Mammary epithelial cell (primary cell): ENCODE data around the gene ABCC12.

Experiments used
- EZH2 ChIP-seq: IDR thresholded peaks from 2 replicates; pipeline ENCODE4 v1.6.1; 2012; ENCODE audit warnings: low read length, inconsistent platforms, borderline replicate concordance
- TF ChIP-seq, protein P1 (sequence below), 2 donors: IDR thresholded peaks in 1 of 2; conservative IDR thresholded peaks in 1 of 2; 2 replicates each; pipeline ENCODE4 v1.5.1; 2011 to 2012; ENCODE audit warnings: inconsistent platforms in 2 of 2, low read length in 2 of 2, mild to moderate bottlenecking in 2 of 2, control low read depth in 1 of 2, low read depth in 1 of 2; ENCODE audit not compliant: insufficient read depth in 1 of 2; ENCODE audit errors: extremely low read depth in 1 of 2

DNA sequence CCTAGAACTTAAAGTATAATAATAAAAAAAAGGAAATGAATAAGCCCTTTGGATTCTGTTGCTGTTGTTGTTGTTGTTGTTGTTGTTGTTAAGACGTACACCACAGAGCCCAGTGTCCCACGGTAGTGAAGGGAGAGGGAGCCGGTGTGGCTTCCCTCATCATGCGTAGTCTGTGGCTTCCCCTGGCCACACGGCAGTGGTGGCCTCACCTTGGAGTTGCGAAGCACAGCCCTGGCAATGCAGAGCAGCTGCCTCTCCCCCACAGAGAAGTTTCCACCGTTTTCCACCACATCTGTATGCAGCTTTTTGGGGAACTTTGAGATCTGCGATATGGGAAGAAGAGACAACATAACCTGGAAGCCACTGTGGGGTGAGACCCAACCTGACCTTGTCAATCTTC, 14.1 kb upstream of the ABCC12 start:
- TF ChIP-seq, protein P1, sequence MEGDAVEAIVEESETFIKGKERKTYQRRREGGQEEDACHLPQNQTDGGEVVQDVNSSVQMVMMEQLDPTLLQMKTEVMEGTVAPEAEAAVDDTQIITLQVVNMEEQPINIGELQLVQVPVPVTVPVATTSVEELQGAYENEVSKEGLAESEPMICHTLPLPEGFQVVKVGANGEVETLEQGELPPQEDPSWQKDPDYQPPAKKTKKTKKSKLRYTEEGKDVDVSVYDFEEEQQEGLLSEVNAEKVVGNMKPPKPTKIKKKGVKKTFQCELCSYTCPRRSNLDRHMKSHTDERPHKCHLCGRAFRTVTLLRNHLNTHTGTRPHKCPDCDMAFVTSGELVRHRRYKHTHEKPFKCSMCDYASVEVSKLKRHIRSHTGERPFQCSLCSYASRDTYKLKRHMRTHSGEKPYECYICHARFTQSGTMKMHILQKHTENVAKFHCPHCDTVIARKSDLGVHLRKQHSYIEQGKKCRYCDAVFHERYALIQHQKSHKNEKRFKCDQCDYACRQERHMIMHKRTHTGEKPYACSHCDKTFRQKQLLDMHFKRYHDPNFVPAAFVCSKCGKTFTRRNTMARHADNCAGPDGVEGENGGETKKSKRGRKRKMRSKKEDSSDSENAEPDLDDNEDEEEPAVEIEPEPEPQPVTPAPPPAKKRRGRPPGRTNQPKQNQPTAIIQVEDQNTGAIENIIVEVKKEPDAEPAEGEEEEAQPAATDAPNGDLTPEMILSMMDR (conservative IDR thresholded peaks at IDR 0.05 in 1 of 2, IDR thresholded peaks at IDR 0.05 in 1 of 2; ENCODE audit: extremely low read depth in 1 of 2, insufficient read depth in 1 of 2, low read depth in 1 of 2, low read length in 2 of 2), result no peak
- TF ChIP-seq EZH2, result no peak
